RCC 7860 (cell line): ENCODE measurements around the gene AHI1.
"Not testable (repeated sequence)": the region's sequence is repeated elsewhere in the genome, so short reads cannot be mapped to it uniquely, and the experiment has no call there.

Experiments
- DNase-seq: peaks from one replicate; pipeline ENCODE4 v3.0.0-alpha.2; 2015; ENCODE audit warnings: low spot score
- FAIRE-seq: peaks from 2 replicates; lab custom pipeline; 2012; peaks lifted over from hg19 to GRCh38; lab: Jason Lieb, UNC

Gene AHI1

GRCh38 chr6:135344526-135344925, 153.0 kb downstream of the AHI1 start:
- DNase-seq = no peak
- no peak for FAIRE-seq

- DNase-seq, FAIRE-seq: not testable (repeated sequence)
Observed at GRCh38 chr6:135339920-135340319, 157.6 kb downstream of the AHI1 start.

- DNase-seq = no peak
- FAIRE-seq = no peak
Observed at GRCh38 chr6:135334169-135334568, 163.4 kb downstream of the AHI1 start.

- peak; percentile 12 for FAIRE-seq
- peak; percentile 23 for DNase-seq
Observed at GRCh38 chr6:135331002-135331401, 166.5 kb downstream of the AHI1 start.

- DNase-seq = no peak
- FAIRE-seq = no peak
Observed at GRCh38 chr6:135329851-135330803, 167.4 kb downstream of the AHI1 start.

GRCh38 chr6:135328136-135328535, 169.4 kb downstream of the AHI1 start:
- no peak for FAIRE-seq
- no peak for DNase-seq

- no peak for DNase-seq
- no peak for FAIRE-seq
Observed at GRCh38 chr6:135325624-135326424, 171.7 kb downstream of the AHI1 start.

GRCh38 chr6:135324531-135324930, 173.0 kb downstream of the AHI1 start:
- DNase-seq (no peak), FAIRE-seq (no peak)

- FAIRE-seq (no peak), DNase-seq (no peak)
Observed at GRCh38 chr6:135323979-135324378, 173.6 kb downstream of the AHI1 start.

- DNase-seq (no peak), FAIRE-seq (no peak)
Observed at GRCh38 chr6:135323202-135323668, 174.3 kb downstream of the AHI1 start.

GRCh38 chr6:135322427-135323201, 174.9 kb downstream of the AHI1 start:
- no peak for FAIRE-seq

GRCh38 chr6:135320721-135321621, 176.6 kb downstream of the AHI1 start:
- DNase-seq = no peak
- no peak for FAIRE-seq

More at GRCh38 chr6:135322427-135323201, 174.9 kb downstream of the AHI1 start:
- DNase-seq = no peak

GRCh38 chr6:135319819-135320218, 177.7 kb downstream of the AHI1 start:
- FAIRE-seq (no peak), DNase-seq (no peak)

GRCh38 chr6:135318738-135319469, 178.6 kb downstream of the AHI1 start:
- FAIRE-seq (no peak), DNase-seq (no peak)

- DNase-seq = no peak
- FAIRE-seq = no peak
Observed at GRCh38 chr6:135314543-135314942, 183.0 kb downstream of the AHI1 start.

- DNase-seq (no peak), FAIRE-seq (no peak)
Observed at GRCh38 chr6:135311446-135312200, 185.9 kb downstream of the AHI1 start.

- FAIRE-seq (no peak), DNase-seq (no peak)
Observed at GRCh38 chr6:135310291-135310690, 187.2 kb downstream of the AHI1 start.

GRCh38 chr6:135306740-135307420, 190.7 kb downstream of the AHI1 start:
- FAIRE-seq (no peak), DNase-seq (no peak)
